Body of pancreas (tissue), 4 donors: Measurements from ENCODE around the gene NBEA.

Experiments used
- POLR2A ChIP-seq, 3 donors: fragments of 450-650 bp; IDR thresholded peaks; one replicate each; pipeline ENCODE4 v1.6.1; 2016; ENCODE audit warnings: antibody characterized with exemption in 3 of 3, mild to moderate bottlenecking in 2 of 3
- TF ChIP-seq, protein P1 (sequence below), 7 experiments: fragments of 450-650 bp in 4 of 7; fragments of 200-600 bp in 3 of 7; sonication (generic) in 3 of 7; IDR thresholded peaks; one replicate each; pipeline ENCODE4 v1.5.1; 2016 to 2019; ENCODE audit warnings: antibody characterized with exemption in 7 of 7

DNA sequence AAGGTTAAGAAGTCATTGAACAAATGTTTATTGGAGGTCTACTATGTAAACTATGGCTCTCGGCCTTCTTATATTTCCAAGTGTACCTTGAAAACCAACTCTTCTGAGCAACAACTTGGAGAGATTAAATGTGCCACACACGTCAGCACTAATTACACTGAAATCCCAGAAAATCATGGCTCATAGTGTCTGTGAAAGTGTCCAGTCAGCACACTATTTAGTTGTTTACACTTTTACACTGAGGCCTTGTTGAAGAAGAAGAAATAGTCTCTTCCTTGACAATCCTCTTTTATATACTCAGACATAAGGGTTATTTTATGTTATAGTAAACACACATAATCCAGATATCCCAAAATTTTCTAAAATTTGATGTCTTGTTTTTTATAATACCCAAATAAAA lies 30.9 kb upstream of the NBEA start:
- TF ChIP-seq POLR2A (IDR thresholded peaks at IDR 0.05), result no peak
- TF ChIP-seq, protein P1, sequence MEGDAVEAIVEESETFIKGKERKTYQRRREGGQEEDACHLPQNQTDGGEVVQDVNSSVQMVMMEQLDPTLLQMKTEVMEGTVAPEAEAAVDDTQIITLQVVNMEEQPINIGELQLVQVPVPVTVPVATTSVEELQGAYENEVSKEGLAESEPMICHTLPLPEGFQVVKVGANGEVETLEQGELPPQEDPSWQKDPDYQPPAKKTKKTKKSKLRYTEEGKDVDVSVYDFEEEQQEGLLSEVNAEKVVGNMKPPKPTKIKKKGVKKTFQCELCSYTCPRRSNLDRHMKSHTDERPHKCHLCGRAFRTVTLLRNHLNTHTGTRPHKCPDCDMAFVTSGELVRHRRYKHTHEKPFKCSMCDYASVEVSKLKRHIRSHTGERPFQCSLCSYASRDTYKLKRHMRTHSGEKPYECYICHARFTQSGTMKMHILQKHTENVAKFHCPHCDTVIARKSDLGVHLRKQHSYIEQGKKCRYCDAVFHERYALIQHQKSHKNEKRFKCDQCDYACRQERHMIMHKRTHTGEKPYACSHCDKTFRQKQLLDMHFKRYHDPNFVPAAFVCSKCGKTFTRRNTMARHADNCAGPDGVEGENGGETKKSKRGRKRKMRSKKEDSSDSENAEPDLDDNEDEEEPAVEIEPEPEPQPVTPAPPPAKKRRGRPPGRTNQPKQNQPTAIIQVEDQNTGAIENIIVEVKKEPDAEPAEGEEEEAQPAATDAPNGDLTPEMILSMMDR (IDR thresholded peaks at IDR 0.05), result no peak
